22Rv1 (cell line): ENCODE measurements around the gene ABCD2.

Source experiments
- CTCF ChIP-seq: fragments of 450-650 bp; IDR thresholded peaks from 2 replicates; pipeline ENCODE4 v1.5.1; 2017; ENCODE audit warnings: mild to moderate bottlenecking
- ZFX ChIP-seq: fragments of 450-650 bp; IDR thresholded peaks from 2 replicates; pipeline ENCODE4 v1.6.1; 2017; ENCODE audit warnings: antibody characterized with exemption, borderline replicate concordance

- TF ChIP-seq CTCF (no peak), ZFX (no peak)
Measured at GRCh38 chr12:39572551-39572950, 47.1 kb downstream of the ABCD2 start.
